DOHH2 (cell line): ENCODE measurements around the gene KDM6B.

Experiments
- H3F3A ChIP-seq: fragments of 200-600 bp; sonication (generic), shearing (Covaris generic); 2 replicates; pipeline ENCODE4 v1.6.0; 2016; ENCODE audit warnings: antibody characterized with exemption, mild to moderate bottlenecking; ENCODE audit not compliant: control insufficient read depth, insufficient read depth
- H3K27ac ChIP-seq: fragments of 200-600 bp; sonication (generic); 2 replicates; pipeline ENCODE4 v1.5.1; 2014; ENCODE audit warnings: low read depth, mild to moderate bottlenecking, low read length, moderate library complexity
- H3K27me3 ChIP-seq: fragments of 200-600 bp; sonication (generic); 2 replicates; pipeline ENCODE4 v1.6.1; 2014; ENCODE audit warnings: mild to moderate bottlenecking, low read length, mixed read lengths; ENCODE audit not compliant: control insufficient read depth
- H3K36me3 ChIP-seq: fragments of 200-600 bp; sonication (generic); 2 replicates; pipeline ENCODE4 v1.6.1; 2014; ENCODE audit warnings: mild to moderate bottlenecking, low read length, moderate library complexity, mixed read lengths; ENCODE audit not compliant: control insufficient read depth
- H3K4me1 ChIP-seq: fragments of 200-600 bp; sonication (generic); 2 replicates; pipeline ENCODE4 v1.6.1; 2014; ENCODE audit warnings: mild to moderate bottlenecking, low read length, mixed read lengths; ENCODE audit not compliant: control insufficient read depth
- H3K4me2 ChIP-seq: fragments of 200-600 bp; sonication (generic); 2 replicates; pipeline ENCODE4 v1.6.0; 2014; ENCODE audit warnings: mild to moderate bottlenecking, low read length, moderate library complexity
- H3K4me3 ChIP-seq: fragments of 200-600 bp; sonication (generic); 2 replicates; pipeline ENCODE4 v1.5.1; 2014; ENCODE audit warnings: mild to moderate bottlenecking, low read length, mixed read lengths
- H3K79me2 ChIP-seq: fragments of 200-600 bp; sonication (generic); 2 replicates; pipeline ENCODE4 v1.6.1; 2014; ENCODE audit warnings: mild to moderate bottlenecking, low read length, mixed read lengths; ENCODE audit not compliant: control insufficient read depth
- H3K9me2 ChIP-seq: fragments of 200-600 bp; sonication (generic); replicated peaks from 2 replicates; pipeline ENCODE4 v1.6.1; 2014; ENCODE audit warnings: mild to moderate bottlenecking, low read length, mixed read lengths; ENCODE audit not compliant: control insufficient read depth
- H3K9me3 ChIP-seq: fragments of 200-600 bp; sonication (generic); 2 replicates; pipeline ENCODE4 v1.6.1; 2014; ENCODE audit warnings: antibody characterized with exemption, low read length, mixed read lengths; ENCODE audit not compliant: control insufficient read depth, insufficient read depth
- H4K20me1 ChIP-seq: fragments of 200-600 bp; sonication (generic); 2 replicates; pipeline ENCODE4 v1.6.0; 2014; ENCODE audit warnings: low read depth, mild to moderate bottlenecking, antibody characterized with exemption, low read length, moderate library complexity; ENCODE audit not compliant: control insufficient read depth, insufficient read depth
- EZH2phosphoT487 ChIP-seq: fragments of 200-600 bp; sonication (generic); IDR thresholded peaks from 2 replicates; pipeline ENCODE4 v1.6.1; 2017; ENCODE audit warnings: borderline replicate concordance, mild to moderate bottlenecking, antibody characterized with exemption, low read length, moderate library complexity, mixed read lengths
- TF ChIP-seq, protein P1 (sequence below): fragments of 200-600 bp; sonication (generic); IDR thresholded peaks from one replicate; pipeline ENCODE4 v1.5.1; 2014; ENCODE audit warnings: antibody characterized with exemption, mild to moderate bottlenecking, low read depth, low read length; ENCODE audit not compliant: poor library complexity, severe bottlenecking

KDM6B gene

GRCh38 chr17:7830616-7831015 lies 3.4 kb upstream of the KDM6B start:
- Histone ChIP-seq H3K27me3 (peaks cover 30% of the 10 kb centered on the region), H3K9me3 (no peaks in the 10 kb centered on the region)

DNA sequence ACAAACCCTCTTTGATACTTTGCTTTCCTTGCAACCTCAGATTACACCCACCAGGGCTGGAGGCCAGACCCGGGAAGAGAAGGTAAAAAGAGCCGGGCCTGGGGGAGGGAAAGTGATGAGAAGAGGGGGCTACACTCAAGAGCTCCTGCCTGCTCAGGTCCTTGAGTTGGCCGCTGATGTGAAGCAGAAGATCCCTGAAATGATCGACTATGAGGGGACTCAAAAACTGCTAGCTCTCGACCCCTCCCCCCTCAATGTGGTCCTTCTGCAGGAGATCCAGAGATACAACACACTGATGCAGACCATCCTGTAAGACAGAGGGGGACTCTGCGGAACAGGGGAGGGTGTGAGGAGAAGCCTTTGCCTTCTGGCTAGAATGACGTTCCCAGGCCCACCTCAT lies 2.8 kb upstream of the KDM6B start:
- H3K27me3 ChIP-seq = peaks cover 27% of the 10 kb centered on the region
- no peak overlapping the region for H3K27ac ChIP-seq
- TF ChIP-seq, protein P1, sequence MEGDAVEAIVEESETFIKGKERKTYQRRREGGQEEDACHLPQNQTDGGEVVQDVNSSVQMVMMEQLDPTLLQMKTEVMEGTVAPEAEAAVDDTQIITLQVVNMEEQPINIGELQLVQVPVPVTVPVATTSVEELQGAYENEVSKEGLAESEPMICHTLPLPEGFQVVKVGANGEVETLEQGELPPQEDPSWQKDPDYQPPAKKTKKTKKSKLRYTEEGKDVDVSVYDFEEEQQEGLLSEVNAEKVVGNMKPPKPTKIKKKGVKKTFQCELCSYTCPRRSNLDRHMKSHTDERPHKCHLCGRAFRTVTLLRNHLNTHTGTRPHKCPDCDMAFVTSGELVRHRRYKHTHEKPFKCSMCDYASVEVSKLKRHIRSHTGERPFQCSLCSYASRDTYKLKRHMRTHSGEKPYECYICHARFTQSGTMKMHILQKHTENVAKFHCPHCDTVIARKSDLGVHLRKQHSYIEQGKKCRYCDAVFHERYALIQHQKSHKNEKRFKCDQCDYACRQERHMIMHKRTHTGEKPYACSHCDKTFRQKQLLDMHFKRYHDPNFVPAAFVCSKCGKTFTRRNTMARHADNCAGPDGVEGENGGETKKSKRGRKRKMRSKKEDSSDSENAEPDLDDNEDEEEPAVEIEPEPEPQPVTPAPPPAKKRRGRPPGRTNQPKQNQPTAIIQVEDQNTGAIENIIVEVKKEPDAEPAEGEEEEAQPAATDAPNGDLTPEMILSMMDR = no peak
- no peak for TF ChIP-seq EZH2phosphoT487
- H3K4me2 ChIP-seq = no peak overlapping the region
- H3K4me1 ChIP-seq = peaks cover 10% of the 10 kb centered on the region
- 0 out of 2 replicates have a peak, but pooled peaks cover 8% of the 10 kb centered on the region for H3F3A ChIP-seq
- no peaks in the 10 kb centered on the region for H3K9me3 ChIP-seq
- H4K20me1 ChIP-seq = no peaks in the 10 kb centered on the region
- no peaks in the 10 kb centered on the region for H3K9me2 ChIP-seq
- H3K36me3 ChIP-seq = no peaks in the 10 kb centered on the region
- peaks cover under 1% of the 10 kb centered on the region; the same call in 1 of the 2 replicates for H3K79me2 ChIP-seq
- no peak overlapping the region for H3K4me3 ChIP-seq

More at GRCh38 chr17:7830616-7831015, 3.4 kb upstream of the KDM6B start:
- H3K79me2 ChIP-seq = no peaks in the 10 kb centered on the region
- no peak overlapping the region for H3K4me2 ChIP-seq
- no peaks in the 10 kb centered on the region for H3K9me2 ChIP-seq
- no peak overlapping the region for H3K27ac ChIP-seq
- no peaks in the 10 kb centered on the region for H4K20me1 ChIP-seq
- no peak for TF ChIP-seq EZH2phosphoT487
- TF ChIP-seq, protein P1 = no peak
- H3K4me3 ChIP-seq = no peak overlapping the region
- H3F3A ChIP-seq = 0 out of 2 replicates have a peak, but pooled peaks cover 4% of the 10 kb centered on the region
- no peaks in the 10 kb centered on the region for H3K36me3 ChIP-seq
- peaks cover 10% of the 10 kb centered on the region for H3K4me1 ChIP-seq

GRCh38 chr17:7832431-7832830 lies 1.6 kb upstream of the KDM6B start:
- Histone ChIP-seq H3K4me2 (no peak overlapping the region), H3K79me2 (peaks cover 7% of the 10 kb centered on the region), H3K36me3 (0 out of 2 replicates have a peak, but pooled peaks cover 3% of the 10 kb centered on the region), H3K9me3 (no peaks in the 10 kb centered on the region), H3K4me3 (no peak overlapping the region), H3K9me2 (no peaks in the 10 kb centered on the region), H4K20me1 (no peaks in the 10 kb centered on the region), H3K27ac (no peak overlapping the region), H3F3A (peaks cover 9% of the 10 kb centered on the region), H3K27me3 (peaks cover 22% of the 10 kb centered on the region), H3K4me1 (peaks cover 16% of the 10 kb centered on the region)
- TF ChIP-seq EZH2phosphoT487 = no peak
- TF ChIP-seq, protein P1 = no peak
